Suprapubic skin (tissue), 3 donors: Measurements from ENCODE around the gene LAMTOR5.

Experiments used
- POLR2A ChIP-seq, 2 donors: fragments of 450-650 bp; IDR thresholded peaks; one replicate each; pipeline ENCODE4 v1.6.1; 2017; ENCODE audit warnings: antibody characterized with exemption in 2 of 2, mild to moderate bottlenecking in 2 of 2, moderate library complexity in 2 of 2
- TF ChIP-seq, protein P1 (sequence below), 2 donors: fragments of 200-600 bp in 1 of 2; fragments of 450-650 bp in 1 of 2; sonication (generic) in 1 of 2; IDR thresholded peaks; one replicate each; pipeline ENCODE4 v1.5.1; 2016 to 2019; ENCODE audit warnings: antibody characterized with exemption in 2 of 2, mild to moderate bottlenecking in 1 of 2, moderate library complexity in 1 of 2

GRCh38 chr1:110426854-110427253 is 19.4 kb upstream of the LAMTOR5 start:
- TF ChIP-seq, protein P1, sequence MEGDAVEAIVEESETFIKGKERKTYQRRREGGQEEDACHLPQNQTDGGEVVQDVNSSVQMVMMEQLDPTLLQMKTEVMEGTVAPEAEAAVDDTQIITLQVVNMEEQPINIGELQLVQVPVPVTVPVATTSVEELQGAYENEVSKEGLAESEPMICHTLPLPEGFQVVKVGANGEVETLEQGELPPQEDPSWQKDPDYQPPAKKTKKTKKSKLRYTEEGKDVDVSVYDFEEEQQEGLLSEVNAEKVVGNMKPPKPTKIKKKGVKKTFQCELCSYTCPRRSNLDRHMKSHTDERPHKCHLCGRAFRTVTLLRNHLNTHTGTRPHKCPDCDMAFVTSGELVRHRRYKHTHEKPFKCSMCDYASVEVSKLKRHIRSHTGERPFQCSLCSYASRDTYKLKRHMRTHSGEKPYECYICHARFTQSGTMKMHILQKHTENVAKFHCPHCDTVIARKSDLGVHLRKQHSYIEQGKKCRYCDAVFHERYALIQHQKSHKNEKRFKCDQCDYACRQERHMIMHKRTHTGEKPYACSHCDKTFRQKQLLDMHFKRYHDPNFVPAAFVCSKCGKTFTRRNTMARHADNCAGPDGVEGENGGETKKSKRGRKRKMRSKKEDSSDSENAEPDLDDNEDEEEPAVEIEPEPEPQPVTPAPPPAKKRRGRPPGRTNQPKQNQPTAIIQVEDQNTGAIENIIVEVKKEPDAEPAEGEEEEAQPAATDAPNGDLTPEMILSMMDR (IDR thresholded peaks at IDR 0.05), result no peak
- no peak for TF ChIP-seq POLR2A (IDR thresholded peaks at IDR 0.05)
